Osteoblast (primary cell): Measurements from ENCODE around the gene TBC1D24. TPM values are rescaled to one million over a fixed set of nuclear protein-coding genes. Genes with fewer than 3 reads are reported as not detected.

Experiments used
- DNase-seq: peaks from one replicate; pipeline ENCODE4 v3.0.0; 2011; ENCODE audit warnings: low spot score, mixed read lengths; ENCODE audit not compliant: insufficient read length; ENCODE audit errors: missing footprints
- H2AFZ ChIP-seq: 2 replicates; pipeline ENCODE4 v1.6.0; 2011; ENCODE audit warnings: mild to moderate bottlenecking, low read length
- H3K27ac ChIP-seq: 2 replicates; pipeline ENCODE4 v1.5.1; 2011; ENCODE audit warnings: mild to moderate bottlenecking, low read depth, low read length, moderate library complexity
- H3K27me3 ChIP-seq: 2 replicates; pipeline ENCODE4 v1.6.0; 2012; ENCODE audit warnings: mild to moderate bottlenecking, control low read depth, inconsistent platforms, low read length, moderate library complexity; ENCODE audit not compliant: insufficient read depth
- H3K36me3 ChIP-seq: 2 replicates; pipeline ENCODE4 v1.5.1; 2011; ENCODE audit warnings: mild to moderate bottlenecking, low read length, control low read depth, moderate library complexity; ENCODE audit not compliant: insufficient read depth
- H3K4me1 ChIP-seq: 2 replicates; pipeline ENCODE4 v1.5.1; 2011; ENCODE audit warnings: mild to moderate bottlenecking, low read length, control low read depth, moderate library complexity; ENCODE audit not compliant: insufficient read depth
- H3K4me2 ChIP-seq: 2 replicates; pipeline ENCODE4 v1.6.0; 2011; ENCODE audit warnings: mild to moderate bottlenecking, low read length; ENCODE audit not compliant: insufficient read depth
- H3K4me3 ChIP-seq: fragments of 200-600 bp; sonication (generic); 3 replicates; pipeline ENCODE4 v1.5.1; 2012; ENCODE audit warnings: mild to moderate bottlenecking, low read length, inconsistent platforms; ENCODE audit not compliant: insufficient read depth
- H3K79me2 ChIP-seq: 2 replicates; pipeline ENCODE4 v1.6.0; 2012; ENCODE audit warnings: mild to moderate bottlenecking, low read length, control low read depth, inconsistent platforms; ENCODE audit not compliant: insufficient read depth
- H3K9me3 ChIP-seq: 2 replicates; pipeline ENCODE4 v1.5.1; 2011; ENCODE audit warnings: low read depth, low read length, control low read depth
- H4K20me1 ChIP-seq: 2 replicates; pipeline ENCODE4 v1.6.0; 2012; ENCODE audit warnings: mild to moderate bottlenecking, low read length, control low read depth; ENCODE audit not compliant: insufficient read depth
- total RNA-seq: library from RNA; depleted of rRNA; stranded (reverse); fragments of >200 nt; gene quantifications from 2 replicates; pipeline ENCODE4 v1.2.3, GENCODE V29; 2012
- TF ChIP-seq, protein P1 (sequence below): IDR thresholded peaks from 2 replicates; pipeline ENCODE4 v1.5.1; 2011; ENCODE audit warnings: mild to moderate bottlenecking, low read depth, low read length, moderate library complexity; ENCODE audit errors: extremely low read depth

TBC1D24 gene
- total RNA-seq, 1 donor: 16.6 TPM

DNA sequence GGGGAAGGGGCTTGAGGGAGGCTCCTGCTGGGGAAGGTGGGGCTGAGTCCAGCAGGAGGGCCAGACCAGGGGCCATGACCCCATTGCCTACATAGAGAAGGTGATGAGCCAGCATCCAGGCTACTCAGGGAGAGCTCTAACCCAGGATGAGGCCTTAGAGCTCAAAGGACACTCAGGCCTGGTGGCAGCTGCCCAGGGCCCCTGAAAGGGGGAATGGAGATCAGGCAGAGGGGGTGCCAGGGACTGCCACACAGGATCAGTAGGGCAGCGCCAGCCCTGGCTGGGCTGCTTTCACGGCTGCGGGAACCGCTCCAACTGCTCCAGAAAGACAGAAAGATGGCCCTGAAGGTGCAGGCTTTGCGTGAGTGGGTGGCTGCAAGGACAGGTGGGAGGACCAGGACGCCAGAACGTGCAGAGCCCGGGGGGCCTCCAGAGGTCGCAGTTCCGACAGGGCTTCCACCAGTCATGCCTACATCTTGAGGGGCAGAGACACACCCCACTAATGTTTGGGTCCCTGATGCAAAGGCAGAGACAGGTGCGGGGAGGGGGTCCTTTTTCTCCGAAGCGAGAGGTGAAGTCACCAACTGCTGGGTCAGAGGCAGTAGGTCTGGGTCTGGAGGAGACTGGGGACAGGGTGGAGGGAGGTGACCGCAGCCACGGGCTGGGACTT, 37.9 kb downstream of the TBC1D24 start:
- Histone ChIP-seq H3K4me2 (peak overlapping the region; percentile 77), H4K20me1 (peaks cover 34% of the 10 kb centered on the region)
- TF ChIP-seq, protein P1, sequence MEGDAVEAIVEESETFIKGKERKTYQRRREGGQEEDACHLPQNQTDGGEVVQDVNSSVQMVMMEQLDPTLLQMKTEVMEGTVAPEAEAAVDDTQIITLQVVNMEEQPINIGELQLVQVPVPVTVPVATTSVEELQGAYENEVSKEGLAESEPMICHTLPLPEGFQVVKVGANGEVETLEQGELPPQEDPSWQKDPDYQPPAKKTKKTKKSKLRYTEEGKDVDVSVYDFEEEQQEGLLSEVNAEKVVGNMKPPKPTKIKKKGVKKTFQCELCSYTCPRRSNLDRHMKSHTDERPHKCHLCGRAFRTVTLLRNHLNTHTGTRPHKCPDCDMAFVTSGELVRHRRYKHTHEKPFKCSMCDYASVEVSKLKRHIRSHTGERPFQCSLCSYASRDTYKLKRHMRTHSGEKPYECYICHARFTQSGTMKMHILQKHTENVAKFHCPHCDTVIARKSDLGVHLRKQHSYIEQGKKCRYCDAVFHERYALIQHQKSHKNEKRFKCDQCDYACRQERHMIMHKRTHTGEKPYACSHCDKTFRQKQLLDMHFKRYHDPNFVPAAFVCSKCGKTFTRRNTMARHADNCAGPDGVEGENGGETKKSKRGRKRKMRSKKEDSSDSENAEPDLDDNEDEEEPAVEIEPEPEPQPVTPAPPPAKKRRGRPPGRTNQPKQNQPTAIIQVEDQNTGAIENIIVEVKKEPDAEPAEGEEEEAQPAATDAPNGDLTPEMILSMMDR: peak; percentile 12

GRCh38 chr16:2513405-2514332, 38.7 kb downstream of the TBC1D24 start, which contains the start of gene ATP6V0C:
Gene ATP6V0C (plus strand): TSS chr16:2513952. CDS start chr16:2514104, 152 bp downstream.
- peak within 1 kb of the TSS; percentile 93 for H3K27ac ChIP-seq
- peaks cover 48% of the 10 kb centered on the region for H3K79me2 ChIP-seq
- peaks cover 5% of the 10 kb centered on the region for H3K36me3 ChIP-seq
- peak within 1 kb of the TSS; percentile 99 for H3K4me2 ChIP-seq
- H4K20me1 ChIP-seq: peaks cover 42% of the 10 kb centered on the region
- peak; percentile 99 for DNase-seq
- H3K4me1 ChIP-seq: peaks cover 41% of the 10 kb centered on the region
- H3K27me3 ChIP-seq: no peaks in the 10 kb centered on the region
- H3K4me3 ChIP-seq: peak within 1 kb of the TSS; percentile 98
- H3K9me3 ChIP-seq: no peaks in the 10 kb centered on the region
- H2AFZ ChIP-seq: peak within 1 kb of the TSS; percentile 68
- TF ChIP-seq, protein P1: no peak

More for the DNA sequence above, 37.9 kb downstream of the TBC1D24 start:
- Histone ChIP-seq H3K27me3 (no peaks in the 10 kb centered on the region), H3K27ac (no peak overlapping the region), H3K9me3 (no peaks in the 10 kb centered on the region), H2AFZ (peak overlapping the region; percentile 68), H3K4me1 (peaks cover 39% of the 10 kb centered on the region), H3K79me2 (peaks cover 40% of the 10 kb centered on the region), H3K4me3 (peak overlapping the region; percentile 98), H3K36me3 (peaks cover 5% of the 10 kb centered on the region)
- peak; percentile 83 for DNase-seq

DNA sequence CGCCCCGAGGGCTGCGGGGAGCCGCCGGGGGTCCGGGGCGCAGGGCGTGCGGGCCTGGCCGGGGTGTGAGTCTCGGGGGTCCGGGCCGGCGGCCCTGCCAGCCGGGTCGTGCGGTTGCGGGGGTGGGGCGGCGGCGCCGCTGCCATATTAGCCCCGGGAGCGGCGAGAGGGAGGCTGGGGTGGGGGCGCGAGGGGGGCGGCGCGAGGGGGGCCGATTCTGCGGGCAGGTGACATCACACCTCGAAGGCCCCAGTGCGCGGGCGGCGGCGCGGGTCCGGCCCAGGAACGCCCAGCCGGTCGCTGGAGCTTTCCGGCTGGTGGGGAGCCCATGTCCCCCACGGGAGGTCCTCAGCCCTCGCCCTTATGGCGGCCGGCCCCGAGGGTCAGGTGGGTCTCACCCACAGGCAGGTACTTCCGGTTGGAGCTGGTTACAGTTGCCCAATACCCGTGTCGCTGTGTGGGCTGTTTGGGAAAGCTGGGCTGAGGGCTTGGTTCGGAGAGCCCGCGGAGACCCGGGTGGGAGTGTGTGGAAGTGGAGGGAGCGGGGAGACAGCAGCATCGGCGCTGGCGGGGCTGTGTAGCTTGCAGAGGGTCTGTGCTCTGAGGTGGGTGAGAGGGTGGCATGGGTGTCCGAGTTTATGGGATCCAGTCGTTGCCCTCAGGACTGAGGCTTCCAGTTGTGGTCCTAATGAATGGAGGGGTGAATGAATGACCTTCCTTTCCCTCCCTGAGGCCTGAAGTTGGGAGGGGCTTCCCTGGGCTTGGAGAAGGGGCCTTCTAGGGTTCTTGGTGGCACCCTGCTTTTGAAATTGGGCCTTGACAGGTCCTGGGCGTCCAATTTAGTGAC, 39.6 kb downstream of the TBC1D24 start:
- Histone ChIP-seq H3K27ac (peak overlapping the region; percentile 93), H3K9me3 (no peaks in the 10 kb centered on the region), H3K79me2 (peaks cover 57% of the 10 kb centered on the region), H3K27me3 (no peaks in the 10 kb centered on the region), H3K4me1 (peaks cover 43% of the 10 kb centered on the region), H4K20me1 (peaks cover 51% of the 10 kb centered on the region), H3K4me3 (peak overlapping the region; percentile 98), H3K36me3 (peaks cover 9% of the 10 kb centered on the region), H3K4me2 (peak overlapping the region; percentile 99), H2AFZ (no peak overlapping the region)
- peak; percentile 92 for DNase-seq
- TF ChIP-seq, protein P1: no peak
